GM21529 (cell line): ENCODE measurements around the gene NCOA5.

Source experiments
- ATAC-seq: cut with Tn5 transposase; IDR thresholded peaks from one replicate; pipeline ENCODE4 v1.9.1; 2021; ENCODE audit not compliant: unreplicated experiment

NCOA5 gene

DNA sequence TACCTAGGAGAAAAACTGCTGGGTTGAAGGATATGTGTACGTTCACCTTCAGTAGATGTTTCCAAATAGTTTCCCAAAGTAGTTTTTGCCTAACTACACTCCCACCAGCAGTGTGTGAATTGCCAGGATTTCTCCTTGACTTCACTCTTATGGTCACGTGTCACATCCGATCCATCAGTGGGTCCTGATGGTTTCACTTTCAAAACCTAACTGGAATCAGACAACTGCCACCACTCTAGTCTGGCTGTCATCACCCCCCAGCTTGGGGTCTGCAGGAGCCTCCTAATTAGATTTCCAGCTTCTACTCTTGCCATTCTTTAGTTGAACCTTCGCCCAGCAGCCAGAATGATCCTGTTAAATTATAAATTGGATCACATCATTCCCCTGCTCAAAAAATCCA is 69.2 kb downstream of the NCOA5 start:
- ATAC-seq, result no peak

DNA sequence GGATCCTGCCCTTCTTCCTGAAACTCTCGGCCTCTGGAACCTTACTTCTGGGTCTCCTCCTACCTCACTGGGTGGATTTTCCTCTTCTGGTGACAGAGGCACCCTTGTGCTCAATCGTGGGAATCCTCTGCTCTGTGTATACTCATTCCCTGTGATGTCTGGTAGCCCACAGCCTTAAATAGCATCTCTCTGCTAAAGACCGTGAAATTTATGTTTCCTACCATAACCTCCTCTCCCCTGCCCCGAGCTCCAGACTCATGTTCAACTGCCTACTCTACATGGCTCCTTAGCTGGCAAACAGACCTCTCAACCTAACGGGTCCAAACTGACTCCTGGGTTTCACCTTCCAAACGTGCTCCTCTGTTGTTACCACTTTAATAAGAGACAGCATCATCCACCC is 71.2 kb downstream of the NCOA5 start:
- ATAC-seq, result no peak

DNA sequence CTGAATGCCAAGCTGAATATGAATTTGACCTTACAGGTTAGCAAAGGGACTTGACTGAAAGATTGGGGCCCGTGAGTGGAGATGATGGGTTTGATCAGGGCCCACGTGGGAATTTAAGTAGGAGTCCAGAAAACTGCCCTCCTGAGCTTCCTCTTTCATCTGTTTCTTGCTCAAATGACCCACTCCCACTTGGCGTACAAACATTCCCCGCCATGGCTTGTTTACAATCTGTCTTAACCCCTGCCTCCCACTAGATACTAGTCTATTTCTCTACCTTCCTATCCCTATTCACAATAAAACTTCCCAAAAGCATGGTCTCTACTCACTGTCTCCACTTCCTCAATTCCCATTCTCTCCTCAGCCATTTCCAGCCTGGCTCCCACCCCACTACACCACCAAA is 71.7 kb downstream of the NCOA5 start:
- ATAC-seq, result no peak

DNA sequence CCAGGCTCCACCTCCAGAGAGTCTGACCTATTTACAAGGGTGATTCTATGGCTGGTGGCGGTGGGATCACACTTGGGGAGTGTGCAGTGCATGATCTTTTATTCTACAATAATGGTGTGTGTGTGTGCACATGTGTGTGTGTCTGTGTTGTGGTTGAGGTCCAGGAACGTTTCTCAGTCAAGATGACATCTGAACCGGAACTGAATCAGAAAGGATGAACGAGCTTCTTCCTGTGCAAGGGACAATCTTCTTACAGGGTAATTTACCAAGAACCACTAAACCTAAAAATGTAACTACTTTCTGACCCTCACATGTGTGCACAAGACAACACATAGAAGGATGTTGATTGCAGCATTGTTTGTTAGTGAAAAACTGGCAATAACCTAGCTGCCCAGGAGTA is 72.5 kb downstream of the NCOA5 start:
- no peak for ATAC-seq

DNA sequence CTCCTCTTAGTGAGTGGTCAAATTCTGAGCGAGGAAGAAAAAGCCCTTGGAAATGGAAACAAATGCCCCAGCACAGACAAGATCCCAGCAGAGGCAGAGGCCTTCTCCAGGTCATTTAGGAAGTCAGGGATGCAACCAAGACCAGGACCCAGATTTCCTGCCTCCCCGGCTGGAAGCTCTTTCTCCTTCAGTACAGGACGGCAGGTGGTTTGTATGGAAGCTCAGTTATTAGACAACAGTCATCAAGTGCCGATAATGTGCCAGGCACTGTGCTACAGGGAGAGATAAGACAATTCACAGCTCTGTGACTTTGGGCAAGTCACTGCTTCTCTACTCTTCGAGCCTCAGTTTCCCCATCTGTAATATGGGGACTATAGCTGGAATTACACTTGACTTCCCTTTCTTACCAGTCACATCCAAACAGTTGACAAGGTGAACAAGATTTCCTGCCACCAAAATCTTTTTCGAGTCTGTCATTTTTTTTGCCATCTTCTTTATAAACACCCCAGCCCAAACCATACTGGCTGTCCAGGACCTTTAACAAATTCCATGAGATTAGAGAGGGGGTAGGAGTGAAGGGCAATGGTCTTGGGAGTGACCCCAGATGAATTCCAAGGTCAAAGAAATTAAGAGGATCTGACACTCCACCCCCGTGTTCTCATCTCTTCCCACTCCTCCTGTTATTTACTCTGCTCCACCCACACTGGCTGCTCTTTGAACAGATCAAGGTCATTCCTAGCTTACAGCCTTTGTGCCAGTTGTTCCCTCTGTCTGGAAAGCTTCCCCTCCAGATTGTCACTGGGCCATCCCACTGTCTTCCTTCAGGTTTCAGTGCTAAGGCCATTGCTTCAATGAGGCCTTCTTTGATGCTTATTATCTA is 75.0 kb downstream of the NCOA5 start:
- no peak for ATAC-seq

DNA sequence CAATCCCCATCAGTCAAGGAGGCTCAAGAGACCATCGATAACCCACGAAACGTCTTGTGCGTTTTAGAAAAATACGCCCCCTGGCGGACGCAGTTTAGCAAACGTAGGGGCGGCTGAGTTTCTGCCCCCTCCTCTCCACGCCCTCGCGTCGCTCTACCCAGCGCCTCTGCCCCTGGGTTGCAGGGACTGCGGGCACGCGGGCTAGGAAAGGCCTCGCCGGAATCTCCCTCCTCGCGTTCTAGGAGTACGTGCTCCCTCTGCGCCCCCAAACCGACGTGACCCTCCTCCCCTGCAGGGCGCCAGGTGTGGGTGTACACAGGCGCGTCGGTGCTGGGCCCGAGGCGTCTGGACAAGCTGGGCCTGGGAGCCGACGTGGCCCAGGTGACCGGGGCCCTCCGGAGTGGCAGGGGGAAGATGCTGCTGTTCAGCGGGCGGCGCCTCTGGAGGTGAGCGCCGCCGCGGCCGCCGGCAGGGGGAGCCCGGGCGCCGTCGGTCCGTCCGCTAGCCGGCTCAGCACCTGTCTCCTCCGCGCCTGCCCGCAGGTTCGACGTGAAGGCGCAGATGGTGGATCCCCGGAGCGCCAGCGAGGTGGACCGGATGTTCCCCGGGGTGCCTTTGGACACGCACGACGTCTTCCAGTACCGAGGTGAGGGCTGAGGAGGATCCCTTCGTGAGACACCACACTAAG is 75.8 kb downstream of the NCOA5 start:
- peak; percentile 74 for ATAC-seq

DNA sequence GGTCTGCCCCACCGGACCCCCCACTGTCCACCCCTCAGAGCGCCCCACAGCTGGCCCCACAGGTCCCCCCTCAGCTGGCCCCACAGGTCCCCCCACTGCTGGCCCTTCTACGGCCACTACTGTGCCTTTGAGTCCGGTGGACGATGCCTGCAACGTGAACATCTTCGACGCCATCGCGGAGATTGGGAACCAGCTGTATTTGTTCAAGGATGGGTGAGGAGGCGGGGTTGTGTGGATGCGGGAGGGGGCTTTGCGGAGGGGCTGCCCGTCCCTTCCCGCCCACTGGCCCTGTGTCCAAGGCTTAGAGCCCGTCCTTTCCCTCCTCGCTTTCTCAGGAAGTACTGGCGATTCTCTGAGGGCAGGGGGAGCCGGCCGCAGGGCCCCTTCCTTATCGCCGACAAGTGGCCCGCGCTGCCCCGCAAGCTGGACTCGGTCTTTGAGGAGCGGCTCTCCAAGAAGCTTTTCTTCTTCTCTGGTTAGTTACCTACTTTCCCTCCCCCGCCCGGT is 76.4 kb downstream of the NCOA5 start:
- ATAC-seq, result no peak

DNA sequence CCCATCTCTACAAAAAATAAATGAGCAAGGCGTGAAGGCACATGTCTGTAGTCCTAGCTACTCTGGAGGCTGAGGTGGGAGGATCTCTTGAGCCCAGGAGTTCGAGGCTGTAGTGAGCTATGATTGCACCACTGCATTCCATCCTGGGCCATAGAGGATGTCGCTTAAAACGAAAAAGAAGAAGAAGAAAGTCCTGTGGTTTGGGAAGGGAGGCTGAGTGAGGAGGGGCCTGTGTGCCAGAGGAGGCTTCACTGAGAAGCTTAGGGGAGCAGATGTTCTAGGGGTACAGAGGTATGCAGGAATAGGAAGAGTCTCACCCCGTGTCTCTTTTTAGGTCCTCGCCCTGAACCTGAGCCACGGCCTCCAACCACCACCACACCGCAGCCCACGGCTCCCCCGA is 76.8 kb downstream of the NCOA5 start:
- no peak for ATAC-seq

DNA sequence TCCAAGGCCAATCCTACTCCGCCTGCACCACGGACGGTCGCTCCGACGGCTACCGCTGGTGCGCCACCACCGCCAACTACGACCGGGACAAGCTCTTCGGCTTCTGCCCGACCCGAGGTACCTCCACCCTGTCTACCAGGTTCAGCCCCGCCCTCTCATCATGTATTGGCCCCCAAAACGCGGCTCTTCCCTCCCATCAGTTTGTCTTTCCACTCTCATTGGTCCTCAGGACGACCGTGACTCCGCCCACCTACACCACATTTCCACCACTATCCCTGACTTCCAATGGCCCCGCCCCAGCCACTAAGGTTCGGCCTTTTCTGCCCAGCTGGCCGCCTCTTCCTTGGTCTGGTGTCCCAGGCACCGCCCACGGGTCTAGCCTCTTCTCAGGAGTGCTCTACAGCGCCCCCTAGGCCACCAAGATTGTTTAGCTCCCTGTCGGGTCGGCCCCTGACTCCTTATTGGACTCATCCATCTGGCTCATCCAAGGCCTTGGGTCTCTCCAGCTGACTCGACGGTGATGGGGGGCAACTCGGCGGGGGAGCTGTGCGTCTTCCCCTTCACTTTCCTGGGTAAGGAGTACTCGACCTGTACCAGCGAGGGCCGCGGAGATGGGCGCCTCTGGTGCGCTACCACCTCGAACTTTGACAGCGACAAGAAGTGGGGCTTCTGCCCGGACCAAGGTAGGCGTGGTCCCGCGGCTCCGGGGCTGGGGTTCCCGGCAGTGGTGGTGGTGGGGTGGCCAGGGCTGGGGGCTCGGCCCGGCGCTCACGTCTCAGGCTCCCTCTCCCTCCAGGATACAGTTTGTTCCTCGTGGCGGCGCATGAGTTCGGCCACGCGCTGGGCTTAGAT is 77.9 kb downstream of the NCOA5 start:
- ATAC-seq, result no peak
